Measurements from ENCODE around the gene SDF4. TPM values are rescaled to one million over a fixed set of nuclear protein-coding genes. Genes with fewer than 3 reads are reported as not detected.

SDF4 gene
- total RNA-seq, 2 donors from 2014 or later: 202 to 325 TPM

DNA sequence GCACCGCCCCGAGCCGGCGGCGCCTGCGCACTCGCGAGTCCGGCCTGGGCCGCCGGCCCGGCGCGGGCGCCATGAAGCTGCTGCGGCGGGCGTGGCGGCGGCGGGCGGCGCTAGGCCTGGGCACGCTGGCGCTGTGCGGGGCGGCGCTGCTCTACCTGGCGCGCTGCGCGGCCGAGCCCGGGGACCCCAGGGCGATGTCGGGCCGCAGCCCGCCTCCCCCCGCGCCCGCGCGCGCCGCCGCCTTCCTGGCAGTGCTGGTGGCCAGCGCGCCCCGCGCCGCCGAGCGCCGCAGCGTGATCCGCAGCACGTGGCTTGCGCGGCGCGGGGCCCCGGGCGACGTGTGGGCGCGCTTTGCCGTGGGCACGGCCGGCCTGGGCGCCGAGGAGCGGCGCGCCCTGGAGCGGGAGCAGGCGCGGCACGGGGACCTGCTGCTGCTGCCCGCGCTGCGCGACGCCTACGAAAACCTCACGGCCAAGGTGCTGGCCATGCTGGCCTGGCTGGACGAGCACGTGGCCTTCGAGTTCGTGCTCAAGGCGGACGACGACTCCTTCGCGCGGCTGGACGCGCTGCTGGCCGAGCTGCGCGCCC, 501 bp upstream of the SDF4 start, which contains the start of gene B3GALT6:
Gene B3GALT6 (plus strand): TSS at position 30 of the 588 bp plus-strand sequence. CDS start 42 bp downstream, at position 72.
- H3K9me3 ChIP-seq: no peaks in the 10 kb centered on the region
- no peak for DNase-seq
- TF ChIP-seq, protein P1, sequence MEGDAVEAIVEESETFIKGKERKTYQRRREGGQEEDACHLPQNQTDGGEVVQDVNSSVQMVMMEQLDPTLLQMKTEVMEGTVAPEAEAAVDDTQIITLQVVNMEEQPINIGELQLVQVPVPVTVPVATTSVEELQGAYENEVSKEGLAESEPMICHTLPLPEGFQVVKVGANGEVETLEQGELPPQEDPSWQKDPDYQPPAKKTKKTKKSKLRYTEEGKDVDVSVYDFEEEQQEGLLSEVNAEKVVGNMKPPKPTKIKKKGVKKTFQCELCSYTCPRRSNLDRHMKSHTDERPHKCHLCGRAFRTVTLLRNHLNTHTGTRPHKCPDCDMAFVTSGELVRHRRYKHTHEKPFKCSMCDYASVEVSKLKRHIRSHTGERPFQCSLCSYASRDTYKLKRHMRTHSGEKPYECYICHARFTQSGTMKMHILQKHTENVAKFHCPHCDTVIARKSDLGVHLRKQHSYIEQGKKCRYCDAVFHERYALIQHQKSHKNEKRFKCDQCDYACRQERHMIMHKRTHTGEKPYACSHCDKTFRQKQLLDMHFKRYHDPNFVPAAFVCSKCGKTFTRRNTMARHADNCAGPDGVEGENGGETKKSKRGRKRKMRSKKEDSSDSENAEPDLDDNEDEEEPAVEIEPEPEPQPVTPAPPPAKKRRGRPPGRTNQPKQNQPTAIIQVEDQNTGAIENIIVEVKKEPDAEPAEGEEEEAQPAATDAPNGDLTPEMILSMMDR (IDR thresholded peaks at IDR 0.05): no peak
- peak within 1 kb of the TSS; percentile 93 for H3K4me3 ChIP-seq
- H3K4me1 ChIP-seq: peaks cover 16% of the 10 kb centered on the region
- H3K27me3 ChIP-seq: peaks cover 2% of the 10 kb centered on the region
- peak within 1 kb of the TSS; percentile 99 to 100 for H3K9ac ChIP-seq (ENCODE audit: low read depth in 2 of 2, low read length in 2 of 2)
- intact Hi-C loops (cut with DNase I): no loop called here
- H3K36me3 ChIP-seq: peaks cover 10% of the 10 kb centered on the region
- peak within 1 kb of the TSS; percentile 90 for H3K27ac ChIP-seq

- no peaks in the 10 kb centered on the region for H3K27me3 ChIP-seq
- peaks cover 10% of the 10 kb centered on the region for H3K36me3 ChIP-seq
- peak; percentile 77 for DNase-seq
- H3K9ac ChIP-seq (ENCODE audit: low read depth in 2 of 2, low read length in 2 of 2): peak overlapping the region; percentile 99 to 100
- H3K27ac ChIP-seq: peak overlapping the region; percentile 90
- H3K4me1 ChIP-seq: peaks cover 14% of the 10 kb centered on the region
- TF ChIP-seq, protein P1 (IDR thresholded peaks at IDR 0.05): no peak
- peak overlapping the region; percentile 93 for H3K4me3 ChIP-seq
- intact Hi-C loops (cut with DNase I): no loop called here
- H3K9me3 ChIP-seq: no peaks in the 10 kb centered on the region
Observed at GRCh38 chr1:1230656-1231399, 973 bp downstream of the SDF4 start.

GRCh38 chr1:1229770-1230169, 2.0 kb downstream of the SDF4 start:
- peaks cover 10% of the 10 kb centered on the region for H3K36me3 ChIP-seq

DNA sequence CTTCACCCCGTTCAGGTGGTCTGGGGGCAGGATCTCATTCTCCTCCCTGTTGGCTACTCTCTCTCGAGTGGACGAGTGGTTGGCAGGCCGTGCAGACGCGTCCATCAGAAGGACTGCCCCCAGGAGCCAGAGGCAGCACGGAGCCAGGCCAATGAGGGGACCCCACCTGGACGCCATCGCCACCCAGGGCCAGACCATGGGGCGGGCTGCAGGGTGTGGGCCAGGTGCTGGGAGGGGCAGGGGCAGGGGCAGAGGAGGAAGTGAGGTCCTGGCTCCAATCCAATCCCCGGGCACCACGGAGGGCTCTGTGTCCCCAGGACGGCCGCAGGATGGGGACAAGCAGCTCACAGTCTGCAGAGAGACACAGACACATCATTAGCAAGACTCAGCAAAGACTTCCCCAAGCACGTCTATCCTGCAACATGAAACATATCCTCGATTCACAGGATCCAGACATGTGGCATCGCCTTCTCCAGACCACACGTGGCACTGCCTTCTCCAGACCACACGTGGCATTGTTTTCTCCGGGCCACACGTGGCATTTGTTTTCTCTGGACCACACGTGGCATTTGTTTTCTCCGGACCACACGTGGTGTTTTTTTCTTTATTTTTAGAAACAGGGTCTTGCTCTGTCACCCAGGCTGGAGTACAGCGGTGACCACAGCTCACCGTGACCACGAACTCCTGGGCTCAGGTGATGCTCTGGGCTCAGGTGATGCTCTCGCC, 3.0 kb downstream of the SDF4 start:
- no peaks in the 10 kb centered on the region for H3K9me3 ChIP-seq
- H3K27me3 ChIP-seq: no peaks in the 10 kb centered on the region
- H3K27ac ChIP-seq: no peak overlapping the region
- DNase-seq: no peak
- H3K4me3 ChIP-seq: no peak overlapping the region
- intact Hi-C loops (cut with DNase I): loop anchor here (10.0 kb wide), 1 partner anchor 54 kb away; the partner anchor contains the start of gene TTLL10
- H3K4me1 ChIP-seq: peaks cover 14% of the 10 kb centered on the region
- TF ChIP-seq, protein P1 (IDR thresholded peaks at IDR 0.05): no peak
- peaks cover 10% of the 10 kb centered on the region for H3K36me3 ChIP-seq
- no peak overlapping the region for H3K9ac ChIP-seq (ENCODE audit: low read depth in 2 of 2, low read length in 2 of 2)

More at GRCh38 chr1:1229770-1230169, 2.0 kb downstream of the SDF4 start:
- Histone ChIP-seq H3K9me3 (no peaks in the 10 kb centered on the region), H3K27me3 (no peaks in the 10 kb centered on the region), H3K4me3 (no peak overlapping the region), H3K4me1 (peaks cover 14% of the 10 kb centered on the region), H3K27ac (no peak overlapping the region), H3K9ac (ENCODE audit: low read depth in 2 of 2, low read length in 2 of 2) (no peak overlapping the region)
- no peak for DNase-seq
- intact Hi-C loops (cut with DNase I): loop anchor here (10.0 kb wide), 1 partner anchor 55 kb away; the partner anchor contains the start of gene TTLL10
- TF ChIP-seq, protein P1 (IDR thresholded peaks at IDR 0.05): no peak

- intact Hi-C loops (cut with DNase I): loop anchor here (10.0 kb wide), 1 partner anchor 53 kb away; the partner anchor contains the start of gene TTLL10
- TF ChIP-seq, protein P1 (IDR thresholded peaks at IDR 0.05): no peak
- Histone ChIP-seq H3K36me3 (peaks cover 10% of the 10 kb centered on the region), H3K4me1 (peaks cover 14% of the 10 kb centered on the region), H3K4me3 (no peak overlapping the region), H3K9ac (ENCODE audit: low read depth in 2 of 2, low read length in 2 of 2) (no peak overlapping the region), H3K9me3 (no peaks in the 10 kb centered on the region), H3K27ac (no peak overlapping the region), H3K27me3 (no peaks in the 10 kb centered on the region)
- DNase-seq: no peak
Observed at GRCh38 chr1:1228187-1228586, 3.6 kb downstream of the SDF4 start.
